Stimulated activated CD8-positive, alpha-beta memory T cell treated with anti-CD3 and anti-CD28 coated beads, Interleukin-15, amount 100 ng/mL, for 1 hour (primary cell): ENCODE results near the gene FSCN2.
"Not testable (repeated sequence)": the region's sequence is repeated elsewhere in the genome, so short reads cannot be mapped to it uniquely, and the experiment has no call there.

Experiments used
- DNase-seq: peaks from one replicate; pipeline ENCODE4 v3.0.0-alpha.2; 2020; ENCODE audit warnings: low read depth

FSCN2 gene

GRCh38 chr17:81577278-81578000 lies 49.3 kb downstream of the FSCN2 start:
- no peak for DNase-seq

GRCh38 chr17:81578038-81578441 lies 49.9 kb downstream of the FSCN2 start:
- no peak for DNase-seq

GRCh38 chr17:81578561-81579225 lies 50.5 kb downstream of the FSCN2 start:
- no peak for DNase-seq

- DNase-seq, result no peak
Observed at GRCh38 chr17:81579298-81579697, 51.1 kb downstream of the FSCN2 start.

- no peak for DNase-seq
Observed at GRCh38 chr17:81579821-81580321, 51.7 kb downstream of the FSCN2 start.

GRCh38 chr17:81580481-81580880 lies 52.3 kb downstream of the FSCN2 start:
- no peak for DNase-seq

GRCh38 chr17:81581758-81582157 lies 53.6 kb downstream of the FSCN2 start:
- no peak for DNase-seq

- no peak for DNase-seq
Observed at GRCh38 chr17:81582341-81582740, 54.2 kb downstream of the FSCN2 start.

GRCh38 chr17:81582749-81583148 lies 54.6 kb downstream of the FSCN2 start:
- no peak for DNase-seq

- no peak for DNase-seq
Observed at GRCh38 chr17:81583589-81584342, 55.6 kb downstream of the FSCN2 start.

- DNase-seq, result not testable (repeated sequence)
Observed at GRCh38 chr17:81584771-81585170, 56.6 kb downstream of the FSCN2 start.

GRCh38 chr17:81586096-81586495 lies 57.9 kb downstream of the FSCN2 start:
- no peak for DNase-seq
